CD4-positive, alpha-beta T cell (primary cell): ENCODE data around the gene DQX1. TPM values are rescaled to one million over a fixed set of nuclear protein-coding genes. Genes with fewer than 3 reads are reported as not detected.
"Not testable (repeated sequence)": the region's sequence is repeated elsewhere in the genome, so short reads cannot be mapped to it uniquely, and the experiment has no call there.

Source experiments
- ATAC-seq: fragments of 200-7000 bp; cut with Tn5 transposase; one replicate; pipeline ENCODE4 v1.10.0; 2022; ENCODE audit warnings: mild to moderate bottlenecking; ENCODE audit not compliant: poor library complexity
- CTCF ChIA-PET: fragments of 350-600 bp; sonication (Branson Sonifier 250); formaldehyde crosslinking; loops from one replicate; lab custom pipeline; 2021; ENCODE audit warnings: antibody characterized with exemption, inconsistent platforms; lab: Charles Lee
- POLR2A ChIA-PET: fragments of 350-600 bp; sonication (Branson Sonifier 250); formaldehyde crosslinking; loops from one replicate; lab custom pipeline; 2021; ENCODE audit warnings: antibody characterized with exemption, inconsistent platforms; lab: Charles Lee
- DNase-seq, 14 experiments: peaks; one replicate each; pipeline ENCODE4 v3.0.0-alpha.2; 2013 to 2020; ENCODE audit warnings: mixed read lengths in 2 of 14
- H3K27ac ChIP-seq, 2 donors: one replicate each; pipeline versions ENCODE4 v1.5.1 to v1.7.0; 2013; ENCODE audit warnings: low read length in 2 of 2, low read depth in 1 of 2, mild to moderate bottlenecking in 1 of 2
- H3K27me3 ChIP-seq, 2 experiments: 1 replicate in 1 of 2; 2 replicates in 1 of 2; pipeline versions ENCODE4 v1.6.1 to v1.7.0; 2013; ENCODE audit warnings: low read length in 2 of 2, control low read depth in 1 of 2, mild to moderate bottlenecking in 1 of 2, moderate library complexity in 1 of 2; ENCODE audit not compliant: insufficient read depth in 2 of 2, control insufficient read depth in 1 of 2
- H3K36me3 ChIP-seq: one replicate; pipeline ENCODE4 v1.6.1; 2013; ENCODE audit warnings: low read length, control low read depth; ENCODE audit not compliant: insufficient read depth
- H3K4me1 ChIP-seq: one replicate; pipeline ENCODE4 v1.6.1; 2013; ENCODE audit warnings: low read length, control low read depth; ENCODE audit not compliant: insufficient read depth
- H3K4me3 ChIP-seq: one replicate; pipeline ENCODE4 v1.5.1; 2013; ENCODE audit warnings: mild to moderate bottlenecking, low read length, moderate library complexity
- H3K9me3 ChIP-seq, 2 experiments: 1 replicate in 1 of 2; 2 replicates in 1 of 2; pipeline versions ENCODE4 v1.6.1 to v1.7.0; 2013; ENCODE audit warnings: low read length in 2 of 2, mild to moderate bottlenecking in 2 of 2, control low read depth in 1 of 2, moderate library complexity in 1 of 2; ENCODE audit not compliant: control insufficient read depth in 1 of 2, insufficient read depth in 1 of 2
- H3K27ac Mint-ChIP-seq: one replicate; pipeline ENCODE4 v1.8.0; 2020; ENCODE audit warnings: mixed read lengths
- H3K27me3 Mint-ChIP-seq: one replicate; pipeline ENCODE4 v1.8.0; 2021; ENCODE audit warnings: mixed read lengths
- H3K36me3 Mint-ChIP-seq: one replicate; pipeline ENCODE4 v1.8.0; 2021; ENCODE audit warnings: low read depth, mixed read lengths
- H3K4me1 Mint-ChIP-seq: one replicate; pipeline ENCODE4 v1.8.0; 2021; ENCODE audit warnings: low read depth, mixed read lengths
- H3K4me3 Mint-ChIP-seq: one replicate; pipeline ENCODE4 v1.8.0; 2020; ENCODE audit warnings: mild to moderate bottlenecking, mixed read lengths
- H3K9me3 Mint-ChIP-seq: one replicate; pipeline ENCODE4 v1.8.0; 2020; ENCODE audit warnings: mixed read lengths
- intact Hi-C, 2 experiments: fragments of 100-400 bp; cut with DNase I in 1 of 2; cut with micrococcal nuclease in 1 of 2; formaldehyde crosslinking; loops; one replicate each; pipeline versions ENCODE4 v1.15.1 to v1.9.0; 2023 to 2025; cut with DNase I, micrococcal nuclease
- total RNA-seq, 174 experiments: library from RNA in 2 of 174; stranded (reverse) in 2 of 174; gene quantifications; one replicate each; pipeline ENCODE4 v1.2.3 and lab custom pipeline; 2021 to 2026
- TF ChIP-seq, protein P1 (sequence below): fragments of 200-600 bp; IDR thresholded peaks from one replicate; pipeline ENCODE4 v1.8.0; 2022; ENCODE audit warnings: antibody characterized with exemption, mild to moderate bottlenecking

Gene DQX1
- total RNA-seq, 2 experiments from 2014 or later = 0.22 TPM; not detected in 1

DNA sequence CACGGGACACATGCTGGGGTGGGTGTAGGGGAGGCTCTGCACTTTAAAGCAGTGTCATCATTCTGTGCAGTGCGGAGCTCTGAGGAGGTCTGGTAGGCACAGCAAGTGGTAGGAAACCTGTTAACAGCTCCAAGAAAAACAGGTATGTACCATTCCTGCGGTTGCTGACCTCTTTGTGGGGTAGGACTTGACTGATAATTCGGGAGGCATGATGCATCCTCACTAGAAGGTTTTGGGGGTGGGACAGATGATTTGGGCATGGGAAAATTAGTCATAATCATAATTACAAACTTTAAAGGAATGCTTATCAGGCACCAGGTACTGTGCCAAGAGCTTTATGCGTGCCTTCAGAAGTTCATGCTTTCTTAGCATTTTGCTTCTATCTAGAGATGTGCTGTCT, 38.2 kb upstream of the DQX1 start:
- H3K9me3 Mint-ChIP-seq = no peaks in the 10 kb centered on the region
- ChIA-PET POLR2A (no interaction called here), CTCF (no interaction called here)
- H3K4me1 Mint-ChIP-seq = no peaks in the 10 kb centered on the region
- DNase-seq (no peak), ATAC-seq (no peak)
- Histone ChIP-seq H3K9me3 (no peaks in the 10 kb centered on the region), H3K27ac (no peak overlapping the region), H3K4me1 (no peaks in the 10 kb centered on the region), H3K4me3 (no peak overlapping the region), H3K27me3 (peaks cover 0 to 4% of the 10 kb centered on the region in 2 experiments), H3K36me3 (no peaks in the 10 kb centered on the region)
- TF ChIP-seq, protein P1, sequence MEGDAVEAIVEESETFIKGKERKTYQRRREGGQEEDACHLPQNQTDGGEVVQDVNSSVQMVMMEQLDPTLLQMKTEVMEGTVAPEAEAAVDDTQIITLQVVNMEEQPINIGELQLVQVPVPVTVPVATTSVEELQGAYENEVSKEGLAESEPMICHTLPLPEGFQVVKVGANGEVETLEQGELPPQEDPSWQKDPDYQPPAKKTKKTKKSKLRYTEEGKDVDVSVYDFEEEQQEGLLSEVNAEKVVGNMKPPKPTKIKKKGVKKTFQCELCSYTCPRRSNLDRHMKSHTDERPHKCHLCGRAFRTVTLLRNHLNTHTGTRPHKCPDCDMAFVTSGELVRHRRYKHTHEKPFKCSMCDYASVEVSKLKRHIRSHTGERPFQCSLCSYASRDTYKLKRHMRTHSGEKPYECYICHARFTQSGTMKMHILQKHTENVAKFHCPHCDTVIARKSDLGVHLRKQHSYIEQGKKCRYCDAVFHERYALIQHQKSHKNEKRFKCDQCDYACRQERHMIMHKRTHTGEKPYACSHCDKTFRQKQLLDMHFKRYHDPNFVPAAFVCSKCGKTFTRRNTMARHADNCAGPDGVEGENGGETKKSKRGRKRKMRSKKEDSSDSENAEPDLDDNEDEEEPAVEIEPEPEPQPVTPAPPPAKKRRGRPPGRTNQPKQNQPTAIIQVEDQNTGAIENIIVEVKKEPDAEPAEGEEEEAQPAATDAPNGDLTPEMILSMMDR = no peak
- peaks cover 58% of the 10 kb centered on the region for H3K27me3 Mint-ChIP-seq
- no peaks in the 10 kb centered on the region for H3K36me3 Mint-ChIP-seq
- H3K27ac Mint-ChIP-seq = no peak overlapping the region
- H3K4me3 Mint-ChIP-seq = no peak overlapping the region
- intact Hi-C loops = no loop called here

DNA sequence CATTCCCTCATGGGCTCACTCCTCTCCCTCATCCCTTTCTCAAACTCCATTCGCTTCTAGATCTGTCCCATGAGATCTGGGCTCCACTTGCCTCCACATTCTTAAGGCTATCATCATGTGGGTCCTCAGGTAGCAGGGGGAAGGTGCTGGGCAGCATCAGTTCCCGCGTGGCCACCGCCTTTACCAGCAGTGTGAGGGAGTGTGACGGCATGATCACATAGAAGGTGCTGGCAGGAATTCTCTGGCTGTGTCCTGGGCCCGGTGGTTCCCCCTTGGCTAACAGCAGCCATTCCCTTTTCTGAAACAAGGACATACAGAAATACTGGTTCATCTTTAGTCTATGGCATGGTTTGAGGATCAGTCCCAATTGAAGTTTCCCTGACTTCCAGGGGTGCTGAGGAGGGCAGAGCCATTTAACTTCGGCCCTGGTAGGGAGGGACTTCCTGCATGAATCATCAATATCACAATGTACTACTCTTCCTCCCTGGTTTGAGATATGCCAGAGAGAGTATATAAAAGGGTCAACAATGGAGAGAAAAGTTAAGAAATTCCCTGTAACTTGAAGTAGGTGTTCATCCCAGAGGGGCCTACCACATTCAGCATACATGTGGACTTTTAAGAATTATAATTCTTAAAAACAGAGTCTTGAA, 36.2 kb upstream of the DQX1 start:
- ATAC-seq (no peak), DNase-seq (no peak)
- Histone ChIP-seq H3K27ac (no peak overlapping the region), H3K9me3 (no peaks in the 10 kb centered on the region), H3K36me3 (no peaks in the 10 kb centered on the region), H3K4me3 (no peak overlapping the region), H3K27me3 (no peaks in the 10 kb centered on the region), H3K4me1 (no peaks in the 10 kb centered on the region)
- Mint-ChIP-seq H3K4me1 (no peaks in the 10 kb centered on the region), H3K27me3 (peaks cover 49% of the 10 kb centered on the region), H3K27ac (no peak overlapping the region), H3K36me3 (no peaks in the 10 kb centered on the region), H3K9me3 (no peaks in the 10 kb centered on the region), H3K4me3 (no peak overlapping the region)
- CTCF ChIA-PET = no interaction called here
- TF ChIP-seq, protein P1 = no peak
- intact Hi-C loops = no loop called here
- POLR2A ChIA-PET = no interaction called here

DNA sequence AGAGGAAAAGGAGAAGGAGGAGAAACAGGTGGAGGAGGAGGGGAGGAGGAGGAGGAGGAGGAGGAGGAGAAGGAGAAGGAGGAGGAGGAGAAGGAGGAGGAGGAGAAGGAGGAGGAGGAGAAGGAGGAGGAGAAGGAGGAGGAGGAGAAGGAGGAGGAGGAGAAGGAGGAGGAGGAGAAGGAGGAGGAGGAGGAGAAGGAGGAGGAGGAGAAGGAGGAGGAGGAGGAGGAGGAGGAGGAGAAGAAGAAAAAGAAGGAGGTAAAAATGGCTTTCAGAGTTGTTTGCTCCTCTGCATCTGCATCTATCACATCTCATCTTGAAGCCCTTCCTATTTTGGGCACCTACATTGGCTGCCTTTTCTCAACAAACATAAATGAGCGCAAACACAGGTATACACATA, 35.0 kb upstream of the DQX1 start:
- H3K9me3 ChIP-seq, POLR2A ChIA-PET, H3K4me1 Mint-ChIP-seq, H3K9me3 Mint-ChIP-seq, H3K27ac ChIP-seq, H3K4me3 Mint-ChIP-seq, H3K36me3 Mint-ChIP-seq, DNase-seq, H3K27ac Mint-ChIP-seq, intact Hi-C loops, ATAC-seq, CTCF ChIA-PET, H3K27me3 ChIP-seq, H3K4me3 ChIP-seq, H3K4me1 ChIP-seq: not testable (repeated sequence)
- H3K27me3 Mint-ChIP-seq = peaks cover 41% of the 10 kb centered on the region
- H3K36me3 ChIP-seq = peaks cover 10% of the 10 kb centered on the region

DNA sequence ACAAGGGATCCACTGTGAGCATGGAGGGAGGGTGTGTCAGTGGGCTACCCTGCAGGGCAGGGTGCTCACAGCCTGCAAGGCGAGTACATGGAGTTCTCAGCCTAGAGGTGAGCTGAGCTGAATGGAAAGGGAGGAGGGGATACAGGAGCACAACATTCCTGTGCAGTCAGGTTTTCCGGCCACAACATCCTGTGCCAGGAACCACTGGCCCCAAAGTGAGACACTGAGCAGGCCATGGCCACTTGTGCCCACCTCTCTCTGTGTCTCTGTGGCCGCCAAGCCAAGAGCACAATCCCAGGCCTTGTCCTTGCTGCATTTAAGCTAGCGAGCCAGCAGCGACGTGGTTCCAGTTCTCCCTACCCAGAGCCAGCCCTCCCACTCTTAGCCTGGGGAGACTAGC, 34.6 kb upstream of the DQX1 start:
- Histone ChIP-seq H3K4me3 (no peak overlapping the region), H3K27ac (no peak overlapping the region), H3K9me3 (peaks cover 0 to 4% of the 10 kb centered on the region in 2 experiments), H3K4me1 (peaks cover 8% of the 10 kb centered on the region), H3K36me3 (peaks cover 12% of the 10 kb centered on the region), H3K27me3 (no peaks in the 10 kb centered on the region)
- Mint-ChIP-seq H3K27ac (no peak overlapping the region), H3K4me3 (no peak overlapping the region), H3K9me3 (no peaks in the 10 kb centered on the region), H3K4me1 (no peaks in the 10 kb centered on the region), H3K36me3 (peaks cover 6% of the 10 kb centered on the region), H3K27me3 (peaks cover 37% of the 10 kb centered on the region)
- DNase-seq = no peak
- intact Hi-C loops = no loop called here
- ChIA-PET CTCF (no interaction called here), POLR2A (no interaction called here)
- TF ChIP-seq, protein P1 = no peak
- no peak for ATAC-seq
